HG03520 (cell line): ENCODE data around the gene CCDC120.

Experiments used
- ATAC-seq: cut with Tn5 transposase; IDR thresholded peaks from one replicate; pipeline ENCODE4 v1.9.1; 2021; ENCODE audit warnings: mild to moderate bottlenecking, moderate library complexity; ENCODE audit not compliant: unreplicated experiment

The CCDC120 gene

GRCh38 chrX:49061916-49062315 lies 3.1 kb downstream of the CCDC120 start:
- ATAC-seq, result no peak

GRCh38 chrX:49063715-49064114 lies 4.9 kb downstream of the CCDC120 start:
- no peak for ATAC-seq

- ATAC-seq, result no peak
These were observed 5.5 kb downstream of the CCDC120 start for GRCh38 chrX:49064303-49064702.

GRCh38 chrX:49064735-49065134 lies 5.9 kb downstream of the CCDC120 start:
- no peak for ATAC-seq

GRCh38 chrX:49066278-49066677 lies 7.5 kb downstream of the CCDC120 start:
- no peak for ATAC-seq

- no peak for ATAC-seq
These were observed 7.9 kb downstream of the CCDC120 start for GRCh38 chrX:49066690-49067089.

GRCh38 chrX:49067285-49068120 lies 8.7 kb downstream of the CCDC120 start:
- no peak for ATAC-seq

GRCh38 chrX:49069038-49069437 lies 10.2 kb downstream of the CCDC120 start:
- no peak for ATAC-seq

- no peak for ATAC-seq
These were observed 12.2 kb downstream of the CCDC120 start for GRCh38 chrX:49070988-49071387.

- ATAC-seq, result no peak
These were observed 13.3 kb downstream of the CCDC120 start for GRCh38 chrX:49071877-49072711.

GRCh38 chrX:49072712-49073095 lies 13.9 kb downstream of the CCDC120 start:
- ATAC-seq, result no peak

GRCh38 chrX:49073601-49074575 lies 15.1 kb downstream of the CCDC120 start, which contains the start of gene PRAF2:
Gene PRAF2 (minus strand): TSS chrX:49074002. CDS start chrX:49073987, 15 bp downstream.
- ATAC-seq, result peak; percentile 74

GRCh38 chrX:49075347-49075746 lies 16.5 kb downstream of the CCDC120 start:
- no peak for ATAC-seq

GRCh38 chrX:49077941-49078340 lies 19.1 kb downstream of the CCDC120 start:
- ATAC-seq, result no peak

GRCh38 chrX:49079489-49080428 lies 21.0 kb downstream of the CCDC120 start, which contains the start of gene WDR45:
Gene WDR45 (minus strand): TSS chrX:49079887. CDS start chrX:49078095, 1,792 bp downstream.
- ATAC-seq, result peak; percentile 53

GRCh38 chrX:49082271-49082871 lies 23.6 kb downstream of the CCDC120 start:
- no peak for ATAC-seq

- no peak for ATAC-seq
These were observed 30.8 kb downstream of the CCDC120 start for GRCh38 chrX:49089553-49089952.

- no peak for ATAC-seq
These were observed 37.6 kb downstream of the CCDC120 start for GRCh38 chrX:49096419-49096818.
